Measurements from ENCODE around the gene FOXP2.
"Not testable (repeated sequence)": the region's sequence is repeated elsewhere in the genome, so short reads cannot be mapped to it uniquely, and the experiment has no call there.

Gene FOXP2

DNA sequence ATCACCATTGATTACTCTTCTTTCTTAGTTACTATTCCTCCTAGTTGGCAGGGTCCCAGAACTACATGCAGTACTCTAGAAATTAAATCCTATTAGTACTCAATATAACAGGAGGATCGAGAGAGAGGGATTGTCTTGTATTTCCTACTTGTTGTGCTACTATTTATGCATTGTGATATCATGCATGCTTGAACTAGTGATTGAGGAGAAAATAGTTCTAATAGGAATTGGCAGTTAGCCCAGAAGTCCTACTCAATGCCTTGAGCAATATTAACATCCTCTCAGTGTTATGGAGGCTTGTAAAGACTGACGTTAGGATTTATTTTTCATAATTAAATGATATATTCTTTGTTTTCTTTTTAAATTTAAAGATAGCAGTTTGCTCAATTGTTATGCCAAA lies 67.4 kb downstream of the FOXP2 start:
- Mint-ChIP-seq H3K27ac (ENCODE audit: low read depth) (no peak overlapping the region), H3K9me3 (no peaks in the 10 kb centered on the region), H3K36me3 (ENCODE audit: insufficient read depth) (no peaks in the 10 kb centered on the region), H3K4me1 (no peaks in the 10 kb centered on the region), H3K27me3 (no peaks in the 10 kb centered on the region), H3K4me3 (no peak overlapping the region)
- ATAC-seq (replicated peaks; ENCODE audit: extremely low read depth, poor library complexity, severe bottlenecking) (no peak), DNase-seq (ENCODE audit: low spot score in 2 of 2) (no peak)

- no peaks in the 10 kb centered on the region for H3K4me1 Mint-ChIP-seq
Measured at GRCh38 chr7:114484226-114484625, 69.6 kb downstream of the FOXP2 start.

GRCh38 chr7:114487174-114487573 lies 72.6 kb downstream of the FOXP2 start:
- Mint-ChIP-seq H3K27ac (ENCODE audit: low read depth) (no peak overlapping the region), H3K4me1 (no peaks in the 10 kb centered on the region), H3K9me3 (peaks cover 11% of the 10 kb centered on the region), H3K27me3 (no peaks in the 10 kb centered on the region), H3K4me3 (no peak overlapping the region), H3K36me3 (ENCODE audit: insufficient read depth) (no peaks in the 10 kb centered on the region)
- DNase-seq (ENCODE audit: low spot score in 2 of 2) (no peak), ATAC-seq (replicated peaks; ENCODE audit: extremely low read depth, poor library complexity, severe bottlenecking) (no peak)

More at GRCh38 chr7:114484226-114484625, 69.6 kb downstream of the FOXP2 start:
- Mint-ChIP-seq H3K27me3 (no peaks in the 10 kb centered on the region), H3K36me3 (ENCODE audit: insufficient read depth) (no peaks in the 10 kb centered on the region), H3K27ac (ENCODE audit: low read depth) (no peak overlapping the region), H3K9me3 (peaks cover 9% of the 10 kb centered on the region), H3K4me3 (no peak overlapping the region)
- ATAC-seq (replicated peaks; ENCODE audit: extremely low read depth, poor library complexity, severe bottlenecking) = no peak
- DNase-seq (ENCODE audit: low spot score in 2 of 2) = no peak

DNA sequence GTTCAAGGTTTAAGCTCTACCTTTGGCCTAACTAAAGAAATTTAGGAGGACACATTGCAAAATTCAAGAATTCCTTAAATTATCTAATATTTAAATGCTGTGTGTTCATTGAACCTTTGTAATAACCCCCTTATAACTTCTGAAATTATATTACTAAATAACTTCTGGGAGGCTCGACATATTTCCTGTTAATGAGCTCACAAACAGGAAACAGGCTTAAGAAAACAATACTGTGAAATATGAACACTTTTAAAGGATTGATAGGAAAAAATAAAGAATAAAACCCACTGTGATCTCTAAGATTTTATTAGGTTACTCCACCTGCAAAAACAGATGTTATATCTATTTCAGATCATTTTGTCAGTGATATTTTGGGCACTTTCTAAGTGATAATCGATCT lies 74.1 kb downstream of the FOXP2 start:
- H3K9me3 Mint-ChIP-seq = peaks cover 15% of the 10 kb centered on the region
- no peak overlapping the region for H3K27ac Mint-ChIP-seq (ENCODE audit: low read depth)
- H3K4me1 Mint-ChIP-seq = no peaks in the 10 kb centered on the region
- no peak for DNase-seq (ENCODE audit: low spot score in 2 of 2)
- no peaks in the 10 kb centered on the region for H3K27me3 Mint-ChIP-seq
- no peaks in the 10 kb centered on the region for H3K36me3 Mint-ChIP-seq (ENCODE audit: insufficient read depth)
- no peak for ATAC-seq (replicated peaks; ENCODE audit: extremely low read depth, poor library complexity, severe bottlenecking)
- H3K4me3 Mint-ChIP-seq = no peak overlapping the region

DNA sequence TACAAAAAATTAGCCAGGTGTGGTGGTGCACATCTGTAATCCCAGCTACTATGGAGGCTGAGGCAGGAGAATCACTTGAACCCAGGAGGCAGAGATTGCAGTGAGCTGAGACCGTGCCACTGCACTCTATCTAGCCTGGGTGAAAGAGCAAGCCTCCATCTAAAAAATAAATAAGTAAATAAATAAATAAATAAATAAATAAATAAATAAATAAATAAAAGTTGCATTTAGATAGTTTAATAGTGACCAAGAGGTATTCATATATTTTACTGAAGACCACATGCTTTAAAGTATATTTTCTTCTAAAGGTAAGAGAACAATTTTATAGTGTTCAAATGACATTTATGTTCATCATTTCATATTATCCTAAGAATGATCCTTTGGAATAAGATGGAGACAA lies 82.9 kb downstream of the FOXP2 start:
- H3K4me3 Mint-ChIP-seq; H3K27ac Mint-ChIP-seq (ENCODE audit: low read depth); H3K4me1 Mint-ChIP-seq; DNase-seq (ENCODE audit: low spot score in 2 of 2); H3K9me3 Mint-ChIP-seq; H3K27me3 Mint-ChIP-seq; ATAC-seq (replicated peaks; ENCODE audit: extremely low read depth, poor library complexity, severe bottlenecking); H3K36me3 Mint-ChIP-seq (ENCODE audit: insufficient read depth): not testable (repeated sequence)

DNA sequence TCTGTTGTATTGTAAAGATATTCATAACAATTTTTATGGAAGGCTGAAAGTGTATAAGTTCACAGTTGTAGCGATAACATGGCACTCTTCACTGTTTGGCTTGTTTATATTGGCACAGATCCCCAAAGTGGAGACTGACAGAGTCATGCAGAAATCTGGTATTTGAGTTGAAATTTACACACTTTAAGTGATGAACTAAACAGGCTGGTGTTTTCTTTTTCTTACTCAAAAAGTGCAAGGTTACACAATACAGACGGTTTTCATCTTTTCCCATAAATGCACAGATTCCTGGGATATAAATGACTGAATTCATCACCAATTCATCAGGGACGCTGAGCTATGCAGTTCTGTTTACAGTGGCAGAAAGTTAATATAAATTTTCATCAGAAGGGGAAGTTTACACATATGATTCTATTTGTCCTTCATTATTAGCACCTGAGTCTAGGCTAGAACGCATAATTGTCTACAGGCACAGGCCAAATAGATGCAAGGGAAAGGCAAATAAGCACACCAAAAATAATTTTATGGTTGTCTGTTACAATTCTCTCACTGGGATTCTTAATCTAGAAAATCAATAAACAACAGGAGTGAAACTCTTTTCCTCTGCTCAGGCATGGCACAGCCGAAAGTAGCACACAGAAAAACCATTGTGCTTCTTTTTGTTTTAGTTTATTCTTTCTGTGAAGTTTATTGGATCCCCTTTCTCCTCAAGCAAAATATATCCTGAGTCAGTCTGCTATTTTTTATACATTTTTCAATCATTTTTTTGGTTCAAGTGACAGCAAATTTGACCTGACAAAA lies 88.0 kb downstream of the FOXP2 start:
- DNase-seq (ENCODE audit: low spot score in 2 of 2) (no peak), ATAC-seq (replicated peaks; ENCODE audit: extremely low read depth, poor library complexity, severe bottlenecking) (no peak)
- H3K36me3 Mint-ChIP-seq (ENCODE audit: insufficient read depth) = no peaks in the 10 kb centered on the region
- H3K4me3 Mint-ChIP-seq = no peak overlapping the region
- H3K27ac Mint-ChIP-seq (ENCODE audit: low read depth) = no peak overlapping the region
- H3K4me1 Mint-ChIP-seq = no peaks in the 10 kb centered on the region
- H3K27me3 Mint-ChIP-seq = no peaks in the 10 kb centered on the region
- no peaks in the 10 kb centered on the region for H3K9me3 Mint-ChIP-seq

DNA sequence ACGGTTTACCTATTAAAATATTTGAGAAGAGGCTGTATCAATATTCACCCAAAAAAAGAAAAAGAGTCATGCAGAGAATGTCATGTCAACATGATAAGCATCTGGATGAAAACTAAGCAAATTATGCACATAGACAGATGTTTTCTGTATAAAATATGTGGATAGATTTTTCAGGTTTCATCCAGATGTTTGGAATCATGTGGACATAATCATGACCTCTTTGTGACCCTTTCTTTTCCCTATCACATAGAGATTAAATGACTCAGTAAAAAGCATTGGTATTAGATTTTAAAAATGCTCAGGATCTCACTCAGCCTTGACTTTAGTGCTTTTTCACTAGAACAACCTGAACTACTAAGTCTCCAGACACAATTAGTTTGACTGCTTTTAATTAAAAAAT lies 90.0 kb downstream of the FOXP2 start:
- H3K4me3 Mint-ChIP-seq = no peak overlapping the region
- ATAC-seq (replicated peaks; ENCODE audit: extremely low read depth, poor library complexity, severe bottlenecking) (no peak), DNase-seq (ENCODE audit: low spot score in 2 of 2) (no peak)
- H3K27ac Mint-ChIP-seq (ENCODE audit: low read depth) = no peak overlapping the region
- no peaks in the 10 kb centered on the region for H3K36me3 Mint-ChIP-seq (ENCODE audit: insufficient read depth)
- H3K27me3 Mint-ChIP-seq = no peaks in the 10 kb centered on the region
- no peaks in the 10 kb centered on the region for H3K4me1 Mint-ChIP-seq
- H3K9me3 Mint-ChIP-seq = no peaks in the 10 kb centered on the region

DNA sequence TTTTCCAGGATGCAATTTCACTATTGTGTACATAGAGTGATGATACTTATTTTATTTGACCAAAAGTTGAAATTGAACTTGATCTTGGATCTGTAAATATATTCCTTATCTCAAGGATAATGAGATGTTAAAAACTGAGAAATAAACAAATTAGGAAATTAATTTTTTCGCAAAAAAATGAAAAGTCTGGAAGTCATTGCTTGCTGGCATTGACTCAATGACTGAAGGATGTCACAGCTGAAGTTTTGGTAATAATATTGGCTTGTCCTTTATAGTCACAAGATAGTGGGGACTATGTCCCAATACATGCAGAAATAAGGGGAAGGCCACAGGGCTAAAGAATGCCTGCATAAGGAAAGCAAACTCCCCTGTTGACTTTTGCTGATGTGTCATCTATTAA lies 92.8 kb downstream of the FOXP2 start:
- Mint-ChIP-seq H3K27me3 (no peaks in the 10 kb centered on the region), H3K4me1 (no peaks in the 10 kb centered on the region), H3K9me3 (no peaks in the 10 kb centered on the region), H3K36me3 (ENCODE audit: insufficient read depth) (no peaks in the 10 kb centered on the region), H3K4me3 (no peak overlapping the region), H3K27ac (ENCODE audit: low read depth) (no peak overlapping the region)
- ATAC-seq (replicated peaks; ENCODE audit: extremely low read depth, poor library complexity, severe bottlenecking) (no peak), DNase-seq (ENCODE audit: low spot score in 2 of 2) (no peak)

DNA sequence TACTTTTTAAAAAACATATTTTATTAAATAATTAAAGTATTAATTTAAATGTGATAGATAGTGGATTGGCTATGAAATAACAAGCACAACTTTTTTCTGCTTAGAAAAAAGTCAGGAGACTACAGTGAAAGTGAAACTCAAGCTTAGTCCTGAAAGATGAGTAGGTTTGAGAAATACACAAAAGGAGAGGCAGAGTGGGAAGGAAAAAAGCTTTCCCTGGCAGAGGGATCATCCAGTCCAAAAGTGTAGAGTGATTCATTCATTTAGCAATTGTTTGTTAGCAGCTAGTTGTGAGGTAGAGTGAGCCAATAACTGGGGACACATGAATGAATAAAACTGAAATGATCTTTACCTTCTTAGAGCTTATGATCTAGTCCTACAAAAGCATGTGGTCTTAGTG lies 93.5 kb downstream of the FOXP2 start:
- H3K36me3 Mint-ChIP-seq (ENCODE audit: insufficient read depth) = no peaks in the 10 kb centered on the region
- H3K27me3 Mint-ChIP-seq = no peaks in the 10 kb centered on the region
- H3K27ac Mint-ChIP-seq (ENCODE audit: low read depth) = no peak overlapping the region
- no peak overlapping the region for H3K4me3 Mint-ChIP-seq
- DNase-seq (ENCODE audit: low spot score in 2 of 2) (no peak), ATAC-seq (replicated peaks; ENCODE audit: extremely low read depth, poor library complexity, severe bottlenecking) (no peak)
- no peaks in the 10 kb centered on the region for H3K9me3 Mint-ChIP-seq
- no peaks in the 10 kb centered on the region for H3K4me1 Mint-ChIP-seq

- H3K27ac Mint-ChIP-seq (ENCODE audit: low read depth); ATAC-seq (replicated peaks; ENCODE audit: extremely low read depth, poor library complexity, severe bottlenecking); H3K27me3 Mint-ChIP-seq; H3K9me3 Mint-ChIP-seq; DNase-seq (ENCODE audit: low spot score in 2 of 2); H3K36me3 Mint-ChIP-seq (ENCODE audit: insufficient read depth); H3K4me3 Mint-ChIP-seq; H3K4me1 Mint-ChIP-seq: not testable (repeated sequence)
Measured at GRCh38 chr7:114510824-114511223, 96.2 kb downstream of the FOXP2 start.

DNA sequence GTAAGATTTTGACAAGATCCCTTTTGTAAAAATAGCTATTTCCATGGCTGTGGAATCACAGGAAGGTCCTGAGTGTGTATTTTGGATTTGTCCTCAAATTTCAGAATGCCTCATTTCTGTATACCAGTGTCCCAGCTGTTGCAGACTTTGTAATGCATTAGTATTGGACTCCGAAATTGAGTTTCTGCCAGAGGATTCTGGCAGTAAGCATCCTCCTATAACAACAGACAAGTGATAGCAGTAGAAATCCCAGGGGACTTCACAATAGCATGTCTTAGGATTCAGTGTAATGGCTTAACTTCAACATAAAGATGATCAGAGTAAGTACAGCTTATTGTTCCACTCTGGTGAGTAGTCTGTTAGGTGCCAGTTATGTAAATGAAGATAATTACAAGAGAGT lies 104.6 kb downstream of the FOXP2 start:
- Mint-ChIP-seq H3K36me3 (ENCODE audit: insufficient read depth) (no peaks in the 10 kb centered on the region), H3K4me3 (no peak overlapping the region), H3K9me3 (no peaks in the 10 kb centered on the region), H3K27me3 (no peaks in the 10 kb centered on the region), H3K4me1 (no peaks in the 10 kb centered on the region), H3K27ac (ENCODE audit: low read depth) (no peak overlapping the region)
- DNase-seq (ENCODE audit: low spot score in 2 of 2) (no peak), ATAC-seq (replicated peaks; ENCODE audit: extremely low read depth, poor library complexity, severe bottlenecking) (no peak)

GRCh38 chr7:114522081-114522480 lies 107.5 kb downstream of the FOXP2 start:
- ATAC-seq (replicated peaks; ENCODE audit: extremely low read depth, poor library complexity, severe bottlenecking) (no peak), DNase-seq (ENCODE audit: low spot score in 2 of 2) (no peak)
- no peak overlapping the region for H3K4me3 Mint-ChIP-seq
- no peaks in the 10 kb centered on the region for H3K9me3 Mint-ChIP-seq
- H3K27ac Mint-ChIP-seq (ENCODE audit: low read depth) = no peak overlapping the region
- no peaks in the 10 kb centered on the region for H3K4me1 Mint-ChIP-seq
- no peaks in the 10 kb centered on the region for H3K36me3 Mint-ChIP-seq (ENCODE audit: insufficient read depth)
- no peaks in the 10 kb centered on the region for H3K27me3 Mint-ChIP-seq

DNA sequence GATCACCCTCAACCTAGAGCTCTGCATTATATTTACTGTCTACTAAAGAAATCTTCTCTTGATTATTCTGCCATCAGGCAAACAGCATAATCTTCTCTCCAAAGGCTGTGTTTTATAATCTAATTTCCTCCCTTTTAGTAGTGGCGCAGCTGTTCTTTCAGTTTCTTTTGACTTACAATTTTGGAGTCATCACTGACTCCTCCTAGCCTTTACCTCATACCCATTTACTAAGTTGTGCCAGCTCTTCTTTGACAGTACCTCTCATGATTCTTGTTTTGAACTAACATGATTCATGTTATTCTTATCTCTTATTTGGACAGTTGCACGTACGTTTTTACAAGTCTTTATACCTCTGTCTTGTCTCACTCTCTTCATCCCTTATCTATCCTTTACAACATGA lies 113.0 kb downstream of the FOXP2 start:
- no peaks in the 10 kb centered on the region for H3K36me3 Mint-ChIP-seq (ENCODE audit: insufficient read depth)
- no peak overlapping the region for H3K4me3 Mint-ChIP-seq
- ATAC-seq (replicated peaks; ENCODE audit: extremely low read depth, poor library complexity, severe bottlenecking) = no peak
- H3K27ac Mint-ChIP-seq (ENCODE audit: low read depth) = no peak overlapping the region
- no peak for DNase-seq (ENCODE audit: low spot score in 2 of 2)
- H3K27me3 Mint-ChIP-seq = no peaks in the 10 kb centered on the region
- H3K4me1 Mint-ChIP-seq = no peaks in the 10 kb centered on the region
- H3K9me3 Mint-ChIP-seq = no peaks in the 10 kb centered on the region
